Ishikawa (cell line): ENCODE results near the gene SLN.

Experiments used
- CEBPB ChIP-seq: IDR thresholded peaks from 2 replicates; pipeline ENCODE4 v1.6.1; 2012
- EGR1 ChIP-seq: IDR thresholded peaks from 2 replicates; pipeline ENCODE4 v1.6.1; 2012
- EP300 ChIP-seq: IDR thresholded peaks from 2 replicates; pipeline ENCODE4 v1.6.1; 2012; ENCODE audit warnings: borderline replicate concordance
- MAX ChIP-seq: IDR thresholded peaks from 2 replicates; pipeline ENCODE4 v1.6.1; 2012
- NFIC ChIP-seq: IDR thresholded peaks from 2 replicates; pipeline ENCODE4 v1.6.1; 2012
- RAD21 ChIP-seq: IDR thresholded peaks from 2 replicates; pipeline ENCODE4 v1.6.1; 2012; ENCODE audit warnings: low read depth
- REST ChIP-seq: IDR thresholded peaks from 2 replicates; pipeline ENCODE4 v1.6.1; 2012; ENCODE audit warnings: low read depth, mild to moderate bottlenecking
- TAF1 ChIP-seq: IDR thresholded peaks from 2 replicates; pipeline ENCODE4 v1.6.1; 2012; ENCODE audit warnings: low read depth, mild to moderate bottlenecking
- TCF12 ChIP-seq: IDR thresholded peaks from 2 replicates; pipeline ENCODE4 v1.6.1; 2012; ENCODE audit warnings: low read depth
- TEAD4 ChIP-seq: IDR thresholded peaks from 2 replicates; pipeline ENCODE4 v1.6.1; 2012
- USF1 ChIP-seq: IDR thresholded peaks from 2 replicates; pipeline ENCODE4 v1.6.1; 2012
- ZBTB7A ChIP-seq: IDR thresholded peaks from 2 replicates; pipeline ENCODE4 v1.6.1; 2012; ENCODE audit warnings: low read depth

GRCh38 chr11:107711861-107712755 lies at the start of gene SLN:
- TF ChIP-seq EP300 (no peak), MAX (no peak), CEBPB (no peak), TAF1 (no peak), ZBTB7A (no peak), NFIC (no peak), TCF12 (no peak), EGR1 (no peak), RAD21 (no peak), REST (no peak), TEAD4 (no peak), USF1 (no peak)
